RWPE1 (cell line): ENCODE results near the gene ARNT2.

Experiments used
- CTCF ChIA-PET: fragments of 350-600 bp; sonication (Branson Sonifier 250); formaldehyde crosslinking; extraction: SDS; loops from one replicate; lab custom pipeline; 2021; lab: Yijun Ruan, JAX
- POLR2A ChIA-PET: fragments of 400-600 bp; formaldehyde crosslinking; extraction: SDS; loops from one replicate; lab custom pipeline; 2020; ENCODE audit warnings: antibody characterized with exemption; ENCODE audit not compliant: low non-redundant PET; lab: Yijun Ruan, JAX
- DNase-seq: peaks from one replicate; pipeline ENCODE4 v3.0.0; 2012; ENCODE audit warnings: low spot score
- H3K27ac ChIP-seq: fragments of 450-650 bp; 2 replicates; pipeline ENCODE4 v1.5.1; 2017
- CTCF ChIP-seq: fragments of 450-650 bp; conservative IDR thresholded peaks from 2 replicates; pipeline ENCODE4 v1.5.1; 2017; ENCODE audit warnings: low read depth, mild to moderate bottlenecking

Gene ARNT2

GRCh38 chr15:80452166-80452565 is 48.0 kb downstream of the ARNT2 start:
- no peak for DNase-seq
- ChIA-PET POLR2A (no interaction called here), CTCF (interaction anchor here (0.7 kb wide), 1 partner anchor 18 kb away, joined by 3 read pairs; no protein-coding TSS in a partner anchor)
- no peak for TF ChIP-seq CTCF
- H3K27ac ChIP-seq = no peak overlapping the region

- TF ChIP-seq CTCF = no peak
- peak; percentile 14 for DNase-seq
- ChIA-PET POLR2A (no interaction called here), CTCF (interaction anchor here (0.6 to 2.0 kb wide), 13 partner anchors 12 to 1311 kb away, joined by 3 to 9 read pairs (median 4); no protein-coding TSS in a partner anchor)
- no peak overlapping the region for H3K27ac ChIP-seq
Observed at GRCh38 chr15:80455051-80455648, 51.0 kb downstream of the ARNT2 start.

GRCh38 chr15:80455668-80456442 is 51.7 kb downstream of the ARNT2 start:
- ChIA-PET CTCF (interaction anchor here (0.5 to 2.0 kb wide), 23 partner anchors 8 to 1487 kb away, joined by 3 to 9 read pairs (median 3); no protein-coding TSS in a partner anchor), POLR2A (no interaction called here)
- TF ChIP-seq CTCF = peak; percentile 99
- no peak overlapping the region for H3K27ac ChIP-seq
- DNase-seq = peak; percentile 82

GRCh38 chr15:80456517-80457492 is 52.6 kb downstream of the ARNT2 start:
- no peak for TF ChIP-seq CTCF
- POLR2A ChIA-PET = no interaction called here
- CTCF ChIA-PET = interaction anchor here (0.5 to 1.6 kb wide), 17 partner anchors 7 to 1488 kb away, joined by 3 to 9 read pairs (median 3); no protein-coding TSS in a partner anchor

GRCh38 chr15:80457896-80458295 is 53.7 kb downstream of the ARNT2 start:
- H3K27ac ChIP-seq = no peak overlapping the region
- POLR2A ChIA-PET = no interaction called here
- CTCF ChIA-PET = no interaction called here
- TF ChIP-seq CTCF = no peak
- DNase-seq = no peak

More at GRCh38 chr15:80456517-80457492, 52.6 kb downstream of the ARNT2 start:
- no peak for DNase-seq
- no peak overlapping the region for H3K27ac ChIP-seq
